GM21825 (cell line): ENCODE measurements around the gene SAMD8.

Experiments used
- ATAC-seq: cut with Tn5 transposase; IDR thresholded peaks from one replicate; pipeline ENCODE4 v1.9.1; 2021; ENCODE audit warnings: mild to moderate bottlenecking, moderate library complexity; ENCODE audit not compliant: unreplicated experiment

The SAMD8 gene

GRCh38 chr10:75084834-75085384, 26.5 kb upstream of the SAMD8 start:
- ATAC-seq, result no peak

DNA sequence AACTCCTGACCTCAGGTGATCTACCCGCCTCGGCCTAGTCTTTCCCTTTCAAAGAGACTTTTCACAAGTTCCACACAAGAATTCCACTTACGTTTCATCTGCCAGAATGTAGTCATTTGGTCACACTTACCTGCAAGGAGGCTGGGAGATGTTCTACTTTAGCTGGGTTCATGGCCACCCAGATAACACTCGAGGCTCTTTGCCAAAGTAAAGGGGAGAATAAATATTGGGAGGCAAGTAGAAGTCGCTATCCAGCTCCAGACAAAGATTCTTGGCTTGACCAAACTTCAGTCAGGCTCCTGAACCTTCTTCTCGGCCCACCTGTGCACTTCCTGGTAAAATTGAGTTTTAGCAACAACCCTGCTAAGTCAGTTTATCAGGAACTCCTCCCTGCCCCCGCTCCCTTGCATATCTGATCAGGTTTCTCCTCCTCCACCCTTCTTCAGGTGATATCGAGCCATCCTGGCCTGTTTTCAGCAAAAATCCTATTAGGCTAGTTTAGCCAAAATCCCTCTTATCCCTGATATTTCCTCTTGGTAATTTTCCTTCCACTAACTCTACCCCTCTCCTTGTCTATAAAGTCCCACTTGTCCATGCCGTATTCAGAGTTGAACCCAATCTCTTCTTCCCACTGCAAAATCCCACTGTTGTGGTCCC, 25.1 kb upstream of the SAMD8 start:
- no peak for ATAC-seq

- no peak for ATAC-seq
Observed at GRCh38 chr10:75088640-75089039, 22.8 kb upstream of the SAMD8 start.

DNA sequence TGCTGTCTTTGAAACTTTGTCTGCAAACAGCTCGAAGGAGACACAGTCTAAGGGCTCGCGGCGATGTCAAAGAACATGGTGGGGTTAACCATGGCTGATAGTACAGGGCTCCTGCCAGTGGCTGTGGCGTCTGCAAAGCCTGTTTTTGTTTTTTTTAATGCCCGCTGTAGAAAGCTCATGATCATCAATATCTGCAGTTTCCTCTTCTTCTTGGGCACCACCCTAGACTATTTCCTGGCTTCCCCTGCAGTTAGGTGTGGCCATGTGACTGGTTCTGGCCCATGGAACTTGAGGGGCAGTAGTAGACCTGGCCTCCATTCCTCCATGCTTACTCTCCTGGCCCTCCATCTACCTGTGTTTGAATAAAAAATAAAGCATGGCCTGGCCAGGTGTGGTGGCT, 21.8 kb upstream of the SAMD8 start:
- no peak for ATAC-seq

GRCh38 chr10:75091146-75091545, 20.3 kb upstream of the SAMD8 start:
- no peak for ATAC-seq

GRCh38 chr10:75094465-75094864, 17.0 kb upstream of the SAMD8 start:
- ATAC-seq, result no peak

- ATAC-seq, result no peak
Observed at GRCh38 chr10:75095631-75096030, 15.8 kb upstream of the SAMD8 start.

GRCh38 chr10:75096749-75097148, 14.7 kb upstream of the SAMD8 start:
- no peak for ATAC-seq

GRCh38 chr10:75097666-75098285, 13.7 kb upstream of the SAMD8 start:
- ATAC-seq, result no peak

- no peak for ATAC-seq
Observed at GRCh38 chr10:75098902-75099673, 12.4 kb upstream of the SAMD8 start.

DNA sequence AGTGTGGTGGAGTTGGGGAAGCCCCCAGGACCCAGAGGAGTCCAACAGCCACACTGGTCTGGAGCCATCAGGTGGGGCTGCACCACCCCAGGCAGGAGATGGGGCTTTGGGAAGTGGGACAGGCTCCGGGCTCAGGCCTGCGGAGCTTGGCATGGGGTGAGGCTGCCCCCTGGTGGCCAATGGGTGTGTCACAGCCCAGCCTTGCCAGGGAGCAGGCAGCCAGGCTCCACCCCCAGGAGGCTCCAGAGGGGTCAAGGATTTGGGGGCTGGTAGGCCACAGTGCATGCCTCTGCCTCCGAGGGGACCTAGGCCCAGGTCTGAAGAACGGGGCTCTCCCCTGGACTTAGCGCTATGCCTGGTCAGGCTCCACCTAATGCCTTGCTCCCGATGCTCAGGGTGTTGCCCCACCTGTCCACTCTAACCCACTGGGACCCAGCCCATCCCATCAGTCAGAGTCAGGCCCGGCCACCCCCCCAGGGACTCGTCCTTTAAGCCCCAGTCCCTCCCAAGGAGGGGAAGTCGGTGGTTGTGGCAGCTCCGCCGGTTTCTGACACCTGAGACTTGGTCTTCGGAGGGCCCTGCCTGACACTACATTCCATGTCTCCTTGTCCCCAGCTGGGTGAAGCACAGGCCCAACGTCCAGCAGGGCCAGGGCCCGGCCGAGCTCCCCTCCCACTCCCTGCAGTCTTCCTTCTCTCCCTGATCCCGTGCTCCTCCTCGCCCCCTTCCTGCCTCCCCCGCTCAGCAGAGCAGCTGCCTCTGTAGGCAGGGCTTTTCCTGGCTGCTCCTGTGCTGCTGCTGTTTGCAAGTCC, 11.3 kb upstream of the SAMD8 start:
- ATAC-seq, result peak; percentile 75

GRCh38 chr10:75100764-75101291, 10.6 kb upstream of the SAMD8 start:
- no peak for ATAC-seq

DNA sequence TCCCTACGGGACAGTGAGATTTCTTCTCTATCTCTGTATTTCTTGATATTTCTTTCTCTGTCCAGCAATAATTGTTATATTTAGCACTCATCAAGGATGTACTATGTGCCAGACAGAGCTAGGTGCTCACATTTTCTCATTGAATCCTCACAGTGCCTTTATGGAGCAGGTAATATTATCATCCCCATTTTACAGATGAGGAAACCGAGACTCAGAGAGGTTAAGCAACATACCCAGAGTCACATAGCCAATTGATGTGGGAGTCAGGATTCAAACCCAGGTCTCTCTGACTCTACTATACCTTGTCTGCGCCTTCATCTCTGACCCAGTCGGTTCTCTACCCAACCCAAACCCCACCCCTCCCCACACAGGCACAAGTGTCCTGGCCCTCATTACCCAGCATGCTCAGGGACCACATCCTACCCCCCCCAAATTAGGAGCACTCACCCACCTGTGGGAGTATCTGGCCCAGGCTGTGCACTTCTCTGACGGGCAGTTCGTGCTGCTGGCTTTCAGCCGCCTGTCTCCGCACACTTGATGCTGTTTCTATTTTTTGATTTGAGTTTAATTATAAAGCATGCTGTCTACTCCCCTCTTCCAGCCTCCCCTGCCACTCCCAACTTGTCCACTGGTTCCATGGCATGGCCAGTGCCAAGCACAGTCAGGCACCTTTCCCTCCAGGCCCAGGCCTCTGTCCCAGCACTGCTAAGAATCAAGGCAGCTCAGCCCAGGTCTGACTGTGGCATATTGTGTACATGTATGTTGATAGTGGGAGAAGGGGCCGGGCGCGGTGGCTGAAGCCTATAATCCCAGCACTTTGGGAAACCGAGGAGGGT, 9.8 kb upstream of the SAMD8 start:
- ATAC-seq, result no peak

- no peak for ATAC-seq
Observed at GRCh38 chr10:75102830-75103673, 8.4 kb upstream of the SAMD8 start.

GRCh38 chr10:75103881-75104686, 7.4 kb upstream of the SAMD8 start:
- no peak for ATAC-seq

DNA sequence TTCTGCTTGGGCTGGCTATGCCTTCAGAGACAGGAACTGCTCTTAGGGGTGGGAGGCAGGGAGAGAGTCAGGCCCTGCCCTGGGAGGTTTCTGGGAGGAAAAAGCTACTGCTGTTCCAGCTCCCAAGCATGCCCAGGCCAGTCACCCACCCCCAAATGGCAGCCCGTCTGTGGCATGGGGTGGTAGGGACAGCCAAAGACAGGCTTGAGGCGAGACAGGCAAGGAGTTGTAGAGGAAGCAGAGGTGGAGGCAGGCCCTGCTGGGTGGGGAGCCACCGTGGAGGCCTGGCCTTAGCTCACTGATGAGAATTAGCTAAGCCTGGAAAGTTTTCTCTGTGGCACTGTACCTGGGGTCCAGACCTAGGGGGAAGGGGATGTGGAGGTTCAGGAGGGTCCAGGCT, 6.6 kb upstream of the SAMD8 start:
- ATAC-seq, result no peak

DNA sequence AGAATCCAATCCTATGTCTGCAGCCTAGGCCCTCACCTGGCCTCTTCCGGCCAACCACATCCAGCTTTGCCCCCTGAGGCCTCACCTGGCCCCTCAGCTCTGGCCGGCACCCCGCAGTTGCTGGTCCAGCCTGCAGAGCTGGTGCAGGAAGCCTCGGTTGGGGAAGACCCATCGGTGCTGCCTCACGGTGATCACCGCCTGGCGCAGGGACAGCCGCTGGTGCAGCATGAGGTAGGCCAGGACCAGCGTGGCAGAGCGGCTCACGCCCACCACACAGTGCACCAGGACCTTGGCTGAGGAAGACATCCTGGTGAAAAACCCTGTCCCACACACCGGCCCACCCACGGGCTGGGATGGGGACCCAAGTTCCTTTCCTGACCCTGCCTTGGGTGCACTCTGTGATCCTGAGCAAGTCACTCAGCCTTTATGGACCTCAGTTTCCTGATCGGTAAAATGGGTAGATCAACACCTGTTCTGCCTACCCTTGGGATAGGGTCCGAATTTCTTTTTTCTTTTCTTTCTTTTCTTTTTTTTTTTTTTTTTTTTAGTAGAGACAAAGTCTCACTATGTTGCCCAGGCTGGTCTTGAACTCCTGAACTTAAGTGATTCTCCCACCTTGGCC, 5.8 kb upstream of the SAMD8 start:
- ATAC-seq, result no peak

- ATAC-seq, result no peak
Observed at GRCh38 chr10:75106242-75106641, 5.2 kb upstream of the SAMD8 start.
